Hepatocyte (in vitro differentiated cells): Measurements from ENCODE around the gene TEX19.

Experiments used
- CTCF ChIP-seq: fragments of 200-600 bp; sonication (generic); IDR thresholded peaks from 2 replicates; pipeline ENCODE4 v1.5.1; 2016; ENCODE audit warnings: antibody characterized with exemption, mild to moderate bottlenecking; ENCODE audit not compliant: poor library complexity
- EZH2 ChIP-seq: fragments of 200-600 bp; sonication (generic); IDR thresholded peaks from 2 replicates; pipeline ENCODE4 v1.6.1; 2016; ENCODE audit warnings: antibody characterized with exemption, mild to moderate bottlenecking, borderline replicate concordance
- EZH2phosphoT487 ChIP-seq: fragments of 200-600 bp; sonication (generic); IDR thresholded peaks from one replicate; pipeline ENCODE4 v1.6.1; 2018; ENCODE audit warnings: antibody characterized with exemption, mild to moderate bottlenecking, low read depth, moderate library complexity; ENCODE audit not compliant: unreplicated experiment, severe bottlenecking

- TF ChIP-seq CTCF (no peak), EZH2 (no peak), EZH2phosphoT487 (no peak)
Observed at GRCh38 chr17:82346342-82347300, 12.4 kb upstream of the TEX19 start.
